ENCODE measurements around the gene SPDYC. TPM values are rescaled to one million over a fixed set of nuclear protein-coding genes. Genes with fewer than 3 reads are reported as not detected.

SPDYC gene
- not detected in 2 replicates for total RNA-seq

DNA sequence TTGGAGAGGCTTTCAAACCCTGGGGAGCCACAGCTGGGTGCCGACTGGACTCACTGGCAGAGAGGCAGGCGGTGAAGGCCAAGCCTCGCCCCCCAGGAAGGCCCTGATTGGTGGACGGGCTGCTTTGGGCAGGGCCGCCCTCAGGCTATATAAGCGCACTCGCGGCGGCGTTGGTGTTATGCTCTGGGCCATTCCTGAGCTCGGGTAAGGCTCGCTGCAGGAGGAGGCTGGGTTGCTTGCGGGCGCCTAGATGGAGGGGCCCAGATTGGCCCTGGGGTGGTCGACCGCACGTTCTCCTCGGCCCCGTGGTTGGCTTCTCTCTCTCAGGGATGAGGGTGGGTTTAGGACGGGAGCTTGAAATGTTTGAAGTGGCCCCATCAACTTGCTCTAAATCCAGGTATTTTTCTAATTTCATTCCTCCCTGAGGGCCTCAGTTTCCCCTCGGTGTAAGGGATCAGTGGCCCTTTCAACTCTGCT, at the start of gene SPDYC:
TSS of gene SPDYC (plus strand) at position 176 of the 477 bp plus-strand sequence. CDS start 1,125 bp downstream, outside the sequence.

DNA sequence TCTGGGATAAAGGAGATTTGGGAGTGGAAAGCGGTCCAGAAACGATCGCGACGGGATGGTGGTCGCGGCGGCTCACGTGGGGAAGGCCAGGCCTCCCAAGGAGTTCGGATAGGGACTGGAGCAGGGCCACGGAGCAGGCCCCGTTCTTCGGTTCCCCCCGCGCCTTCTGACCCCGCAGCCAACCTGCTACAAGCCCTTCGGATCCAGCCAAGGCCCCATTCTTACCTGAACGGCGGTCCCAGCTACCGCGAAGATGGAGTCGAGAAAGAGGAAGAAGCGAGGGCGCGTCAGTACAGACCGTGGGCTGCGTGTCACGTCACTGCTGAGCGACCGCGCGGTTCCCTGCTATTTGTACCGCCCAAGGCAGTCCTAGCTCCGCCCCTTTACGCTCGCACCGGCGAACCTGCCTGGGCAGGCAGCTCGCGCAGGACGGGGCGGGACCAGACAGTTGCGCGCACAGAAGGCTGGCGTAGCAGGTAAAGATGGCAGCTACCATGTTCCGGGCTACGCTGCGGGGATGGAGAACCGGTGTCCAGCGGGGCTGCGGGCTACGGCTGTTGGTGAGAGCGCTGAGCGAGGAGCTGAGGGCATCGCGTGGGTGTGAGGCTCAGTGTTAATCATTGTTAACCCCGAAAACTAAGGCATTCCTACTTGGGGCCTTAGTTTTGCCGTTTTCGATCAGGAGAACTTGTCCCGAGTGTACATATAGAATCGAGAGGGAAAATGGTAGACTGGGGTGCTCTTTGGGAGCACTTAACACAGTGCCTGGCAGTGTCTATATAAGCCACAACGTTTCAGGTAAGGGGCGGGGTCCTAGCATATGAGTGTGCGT, 48.0 kb upstream of the SPDYC start, which contains the start of the genes FAU and MRPL49:
TSS of gene FAU (minus strand) at position 270 of the 832 bp plus-strand sequence. CDS start 321 bp downstream, outside the sequence.
TSS of gene MRPL49 (plus strand) at position 457 of the 832 bp plus-strand sequence. CDS start at position 483, 26 bp downstream.

GRCh38 chr11:65134240-65134951, 35.6 kb upstream of the SPDYC start, which contains the start of gene SYVN1:
Gene SYVN1, minus strand, starts transcription at chr11:65134519. Its CDS starts 918 bp downstream, at chr11:65133601.

GRCh38 chr11:65181569-65182257, 11.7 kb downstream of the SPDYC start, which contains the start of gene CAPN1:
Gene CAPN1, plus strand, starts transcription at chr11:65181928. Its CDS starts 774 bp downstream, at chr11:65182702.

Other genes with a start within 250 kb of the SPDYC start
- gene PPP2R5B, start 245.5 kb upstream of the SPDYC start, total RNA-seq = 5.6 and 14.5 TPM in 2 replicates
- not detected in 2 replicates for gene GPHA2, start 234.3 kb upstream of the SPDYC start, total RNA-seq
- not detected in 2 replicates for gene MAJIN, start 198.1 kb upstream of the SPDYC start, total RNA-seq
- gene BATF2, start 173.3 kb upstream of the SPDYC start, total RNA-seq = 0.36 and 0.75 TPM in 2 replicates
- 88.1 and 122 TPM in 2 replicates for gene ARL2, start 156.1 kb upstream of the SPDYC start, total RNA-seq
- 11.2 and 14.8 TPM in 2 replicates for gene SNX15, start 142.8 kb upstream of the SPDYC start, total RNA-seq
- gene SAC3D1, start 129.0 kb upstream of the SPDYC start, total RNA-seq = 9.9 and 11.4 TPM in 2 replicates
- 6.1 and 12.3 TPM in 2 replicates for gene NAALADL1, start 111.7 kb upstream of the SPDYC start, total RNA-seq
- gene CDCA5, start 86.2 kb upstream of the SPDYC start, total RNA-seq = 4.2 and 7.7 TPM in 2 replicates
- gene ZFPL1, start 86.0 kb upstream of the SPDYC start, total RNA-seq = 25.0 and 28.2 TPM in 2 replicates
- 193 and 216 TPM in 2 replicates for gene VPS51, start 74.0 kb upstream of the SPDYC start, total RNA-seq
- 8.0 and 10.9 TPM in 2 replicates for gene TM7SF2, start 58.4 kb upstream of the SPDYC start, total RNA-seq
- gene ZNHIT2, start 52.5 kb upstream of the SPDYC start, total RNA-seq = 7.1 and 9.4 TPM in 2 replicates
- 535 and 549 TPM in 2 replicates for gene FAU, start 48.1 kb upstream of the SPDYC start, total RNA-seq
- 31.3 and 37.8 TPM in 2 replicates for gene MRPL49, start 47.9 kb upstream of the SPDYC start, total RNA-seq
- gene SYVN1, start 35.7 kb upstream of the SPDYC start, total RNA-seq = 5.5 and 12.2 TPM in 2 replicates
- gene CAPN1, start 11.7 kb downstream of the SPDYC start, total RNA-seq = 81.0 and 91.3 TPM in 2 replicates
- gene POLA2, start 91.7 kb downstream of the SPDYC start, total RNA-seq = 5.9 and 6.7 TPM in 2 replicates
- 17.4 and 19.1 TPM in 2 replicates for gene CDC42EP2, start 144.6 kb downstream of the SPDYC start, total RNA-seq
- 24.2 and 27.9 TPM in 2 replicates for gene DPF2, start 163.6 kb downstream of the SPDYC start, total RNA-seq
- gene TIGD3, start 184.5 kb downstream of the SPDYC start, total RNA-seq = 0.09 and 0.27 TPM in 2 replicates
- gene SLC25A45, start 212.4 kb downstream of the SPDYC start, total RNA-seq = 0.75 and 0.90 TPM in 2 replicates
- gene FRMD8, start 216.4 kb downstream of the SPDYC start, total RNA-seq = 57.5 and 58.2 TPM in 2 replicates